Cortex of kidney (tissue), 1 donor: ENCODE measurements around the gene EPHB4.
"Not testable (repeated sequence)": the region's sequence is repeated elsewhere in the genome, so short reads cannot be mapped to it uniquely, and the experiment has no call there.

ENCODE experiments used
- DNase-seq: peaks from one replicate; lab custom pipeline; 2025; lab: John Stamatoyannopoulos, UW

EPHB4 gene

GRCh38 chr7:100822236-100823139 is 4.8 kb downstream of the EPHB4 start:
- no peak for DNase-seq

GRCh38 chr7:100819586-100819985 is 7.7 kb downstream of the EPHB4 start:
- no peak for DNase-seq

GRCh38 chr7:100818825-100819224 is 8.5 kb downstream of the EPHB4 start:
- no peak for DNase-seq

- no peak for DNase-seq
Measured at GRCh38 chr7:100818366-100818765, 9.0 kb downstream of the EPHB4 start.

GRCh38 chr7:100817097-100817496 is 10.2 kb downstream of the EPHB4 start:
- DNase-seq: no peak

- DNase-seq: not testable (repeated sequence)
Measured at GRCh38 chr7:100816515-100816914, 10.8 kb downstream of the EPHB4 start.

GRCh38 chr7:100812729-100813128 is 14.6 kb downstream of the EPHB4 start:
- DNase-seq: no peak

- DNase-seq: no peak
Measured at GRCh38 chr7:100811480-100811879, 15.8 kb downstream of the EPHB4 start.

GRCh38 chr7:100808354-100808875 is 18.9 kb downstream of the EPHB4 start:
- DNase-seq: no peak

GRCh38 chr7:100806883-100807282 is 20.4 kb downstream of the EPHB4 start:
- not testable (repeated sequence) for DNase-seq

- no peak for DNase-seq
Measured at GRCh38 chr7:100806276-100806675, 21.0 kb downstream of the EPHB4 start.

- DNase-seq: no peak
Measured at GRCh38 chr7:100804681-100805431, 22.5 kb downstream of the EPHB4 start.

- DNase-seq: no peak
Measured at GRCh38 chr7:100803398-100804161, 23.7 kb downstream of the EPHB4 start.

GRCh38 chr7:100802951-100803350 is 24.4 kb downstream of the EPHB4 start:
- DNase-seq: no peak

- DNase-seq: no peak
Measured at GRCh38 chr7:100801833-100802568, 25.3 kb downstream of the EPHB4 start.

GRCh38 chr7:100799037-100799896 is 28.1 kb downstream of the EPHB4 start:
- DNase-seq: no peak

- no peak for DNase-seq
Measured at GRCh38 chr7:100794741-100795140, 32.6 kb downstream of the EPHB4 start.

GRCh38 chr7:100793806-100794660 is 33.3 kb downstream of the EPHB4 start:
- DNase-seq: no peak

- DNase-seq: no peak
Measured at GRCh38 chr7:100791881-100792666, 35.2 kb downstream of the EPHB4 start.
